ENCODE measurements around the gene HPSE2.
"Not testable (repeated sequence)": the region's sequence is repeated elsewhere in the genome, so short reads cannot be mapped to it uniquely, and the experiment has no call there.

HPSE2 gene

GRCh38 chr10:98563811-98564210, 671.8 kb downstream of the HPSE2 start:
- DNase-seq (ENCODE audit: low read depth), result no peak

- DNase-seq (ENCODE audit: low read depth), result no peak
Measured at GRCh38 chr10:98560565-98560964, 675.1 kb downstream of the HPSE2 start.

- no peak for DNase-seq (ENCODE audit: low read depth)
Measured at GRCh38 chr10:98556061-98556460, 679.6 kb downstream of the HPSE2 start.

- no peak for DNase-seq (ENCODE audit: low read depth)
Measured at GRCh38 chr10:98555021-98555619, 680.5 kb downstream of the HPSE2 start.

GRCh38 chr10:98541561-98541960, 694.1 kb downstream of the HPSE2 start:
- not testable (repeated sequence) for DNase-seq (ENCODE audit: low read depth)

GRCh38 chr10:98539578-98539977, 696.1 kb downstream of the HPSE2 start:
- DNase-seq (ENCODE audit: low read depth), result no peak

GRCh38 chr10:98538472-98538871, 697.2 kb downstream of the HPSE2 start:
- no peak for DNase-seq (ENCODE audit: low read depth)

GRCh38 chr10:98536551-98536950, 699.1 kb downstream of the HPSE2 start:
- DNase-seq (ENCODE audit: low read depth), result no peak

- DNase-seq (ENCODE audit: low read depth), result no peak
Measured at GRCh38 chr10:98533746-98534445, 701.8 kb downstream of the HPSE2 start.

GRCh38 chr10:98533241-98533640, 702.4 kb downstream of the HPSE2 start:
- no peak for DNase-seq (ENCODE audit: low read depth)

GRCh38 chr10:98528805-98529183, 706.9 kb downstream of the HPSE2 start:
- DNase-seq (ENCODE audit: low read depth), result no peak

- DNase-seq (ENCODE audit: low read depth), result no peak
Measured at GRCh38 chr10:98528166-98528804, 707.4 kb downstream of the HPSE2 start.

GRCh38 chr10:98525969-98526368, 709.7 kb downstream of the HPSE2 start:
- no peak for DNase-seq (ENCODE audit: low read depth)

- no peak for DNase-seq (ENCODE audit: low read depth)
Measured at GRCh38 chr10:98524124-98524523, 711.5 kb downstream of the HPSE2 start.

- no peak for DNase-seq (ENCODE audit: low read depth)
Measured at GRCh38 chr10:98519841-98520240, 715.8 kb downstream of the HPSE2 start.

- no peak for DNase-seq (ENCODE audit: low read depth)
Measured at GRCh38 chr10:98517672-98518071, 718.0 kb downstream of the HPSE2 start.

GRCh38 chr10:98516352-98516751, 719.3 kb downstream of the HPSE2 start:
- DNase-seq (ENCODE audit: low read depth), result no peak

GRCh38 chr10:98513704-98514103, 721.9 kb downstream of the HPSE2 start:
- no peak for DNase-seq (ENCODE audit: low read depth)

GRCh38 chr10:98511876-98512275, 723.8 kb downstream of the HPSE2 start:
- no peak for DNase-seq (ENCODE audit: low read depth)

- DNase-seq (ENCODE audit: low read depth), result no peak
Measured at GRCh38 chr10:98510412-98510995, 725.1 kb downstream of the HPSE2 start.

GRCh38 chr10:98509745-98510144, 725.9 kb downstream of the HPSE2 start:
- no peak for DNase-seq (ENCODE audit: low read depth)

GRCh38 chr10:98502535-98502934, 733.1 kb downstream of the HPSE2 start:
- not testable (repeated sequence) for DNase-seq (ENCODE audit: low read depth)

GRCh38 chr10:98492763-98493162, 742.9 kb downstream of the HPSE2 start:
- no peak for DNase-seq (ENCODE audit: low read depth)

All from activated T-helper 9 cell treated with anti-CD3 and anti-CD28 coated beads, Interleukin-2, amount 50 U/mL, for 16 hours (primary cell).